ENCODE results near the gene PATE4.
A peak's percentile ranks its signal among the peaks of the same experiment; 100 is the strongest.
"Not testable (repeated sequence)": the region's sequence is repeated elsewhere in the genome, so short reads cannot be mapped to it uniquely, and the experiment has no call there.

PATE4 gene, protein sequence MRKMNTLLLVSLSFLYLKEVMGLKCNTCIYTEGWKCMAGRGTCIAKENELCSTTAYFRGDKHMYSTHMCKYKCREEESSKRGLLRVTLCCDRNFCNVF

DNA sequence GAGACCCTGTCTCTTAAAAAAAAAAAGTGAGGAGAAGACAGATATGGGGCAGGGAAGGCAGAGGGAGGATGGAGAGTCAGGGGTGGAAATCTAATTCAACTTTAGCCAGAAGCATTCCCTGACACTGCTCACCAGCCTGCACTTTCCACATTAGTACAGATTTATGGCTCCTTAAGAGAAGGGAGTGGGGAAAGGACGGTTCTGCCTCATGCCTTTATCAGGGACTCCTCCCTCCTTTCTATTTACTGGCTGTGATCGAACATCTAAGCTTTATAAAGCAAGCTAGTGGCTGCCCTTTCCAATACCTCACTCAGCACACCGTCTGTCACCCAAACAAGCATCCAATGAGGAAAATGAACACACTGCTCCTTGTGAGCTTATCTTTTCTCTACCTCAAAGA lies at the start of gene PATE4:
Gene PATE4 (plus strand): TSS at position 301 of the 400 bp plus-strand sequence. CDS start 44 bp downstream, at position 345.
- DNase-seq (ENCODE audit: low read depth in 2 of 2), result no peak

DNA sequence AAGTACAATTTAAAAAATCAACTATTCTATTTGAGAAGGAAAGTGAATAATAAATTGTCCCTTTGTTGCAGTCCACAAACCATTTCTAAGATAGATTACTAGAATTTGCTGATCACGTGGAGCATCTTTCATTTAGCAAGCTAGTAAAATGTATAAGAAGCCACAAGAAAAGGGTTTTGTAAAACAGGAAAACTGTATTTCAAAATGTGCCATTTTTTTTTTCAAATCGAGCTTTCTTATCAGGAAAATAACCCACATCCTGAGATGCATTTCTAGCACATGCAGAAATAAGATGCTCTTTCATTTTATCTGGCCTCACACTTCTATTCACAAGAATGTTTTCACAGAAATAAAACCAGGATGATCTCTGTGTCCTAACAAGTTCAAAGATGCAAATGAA lies 48.4 kb upstream of the PATE4 start:
- no peak for DNase-seq (ENCODE audit: low read depth in 2 of 2)

DNA sequence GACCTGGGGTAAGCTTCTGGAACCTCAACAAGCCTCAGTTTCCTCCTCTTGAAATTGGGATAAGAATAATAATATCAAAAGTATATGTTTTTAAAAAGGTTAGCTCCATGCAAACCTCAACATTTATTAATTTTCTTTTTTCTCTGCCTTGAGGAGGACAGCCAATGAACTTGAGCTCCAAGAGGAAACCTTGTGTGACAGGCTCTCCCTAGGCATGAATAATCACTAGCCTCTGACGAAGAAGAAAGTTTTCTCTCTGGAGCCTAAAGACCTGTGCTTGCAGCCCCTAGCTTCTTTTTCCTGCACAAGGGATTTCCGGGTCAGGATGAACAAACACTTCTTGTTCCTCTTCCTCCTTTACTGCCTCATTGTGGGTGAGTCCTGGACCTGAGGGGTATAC lies 45.3 kb upstream of the PATE4 start, which contains the start of gene PATE3:
Gene PATE3 (plus strand): TSS at position 301 of the 400 bp plus-strand sequence. CDS start 25 bp downstream, at position 326.
- no peak for DNase-seq (ENCODE audit: low read depth in 2 of 2)

DNA sequence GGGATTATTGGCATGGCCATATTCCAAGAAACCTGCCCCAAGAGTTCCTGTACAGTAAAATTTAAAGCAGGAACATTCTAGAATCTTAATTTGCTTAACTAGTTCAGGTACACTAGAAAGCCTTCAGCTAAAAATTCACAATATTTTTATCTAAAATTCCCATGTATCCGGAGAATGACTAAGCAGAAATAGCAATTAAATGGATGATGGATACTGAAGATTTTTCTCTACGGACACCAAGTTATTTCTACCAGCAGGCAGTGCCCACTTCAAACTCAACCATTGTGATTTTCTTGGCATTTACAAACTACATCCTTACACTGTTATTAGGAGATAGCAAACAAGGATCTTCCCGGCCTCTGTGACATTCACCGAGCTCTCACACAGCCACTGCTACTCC lies 42.3 kb upstream of the PATE4 start:
- DNase-seq (ENCODE audit: low read depth in 2 of 2), result no peak

DNA sequence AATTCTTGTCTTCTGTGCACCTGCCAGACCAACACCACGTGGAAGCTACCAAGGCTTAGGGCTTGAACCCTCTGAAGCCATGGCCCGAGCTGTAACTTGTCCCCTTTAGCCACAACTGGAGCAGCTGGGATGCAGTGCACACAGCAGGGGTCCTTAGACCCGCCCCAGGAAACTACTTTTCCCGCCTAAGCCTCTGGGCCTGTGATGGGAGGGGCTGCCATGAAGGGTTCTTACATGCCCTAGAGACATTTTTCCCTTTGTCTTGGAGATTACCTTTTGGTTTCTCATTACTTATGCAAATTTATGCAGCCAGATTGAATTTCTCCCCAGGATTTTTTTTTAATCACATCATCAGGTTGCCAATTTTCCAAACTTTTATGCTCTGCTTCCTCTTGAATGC lies 35.5 kb upstream of the PATE4 start:
- no peak for DNase-seq (ENCODE audit: low read depth in 2 of 2)

DNA sequence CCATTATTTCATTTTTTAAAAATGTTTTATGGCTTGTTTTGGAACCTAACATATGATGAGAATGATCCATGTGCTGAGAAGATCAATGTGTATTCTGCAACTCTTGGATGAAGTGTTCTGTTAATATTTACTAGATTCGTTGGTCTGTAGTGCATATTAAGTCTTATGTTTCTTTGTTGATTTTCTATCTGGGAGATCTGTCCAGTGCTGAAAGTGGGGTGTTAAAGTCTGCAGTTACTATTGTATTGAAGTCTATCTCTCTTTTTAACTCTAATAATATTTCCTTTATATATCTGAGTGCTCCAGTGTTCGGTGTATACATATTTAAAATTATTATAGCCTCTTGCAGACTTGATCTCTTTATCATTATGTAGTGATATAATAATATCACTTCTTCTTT lies 33.3 kb upstream of the PATE4 start:
- no peak for DNase-seq (ENCODE audit: low read depth in 2 of 2)

DNA sequence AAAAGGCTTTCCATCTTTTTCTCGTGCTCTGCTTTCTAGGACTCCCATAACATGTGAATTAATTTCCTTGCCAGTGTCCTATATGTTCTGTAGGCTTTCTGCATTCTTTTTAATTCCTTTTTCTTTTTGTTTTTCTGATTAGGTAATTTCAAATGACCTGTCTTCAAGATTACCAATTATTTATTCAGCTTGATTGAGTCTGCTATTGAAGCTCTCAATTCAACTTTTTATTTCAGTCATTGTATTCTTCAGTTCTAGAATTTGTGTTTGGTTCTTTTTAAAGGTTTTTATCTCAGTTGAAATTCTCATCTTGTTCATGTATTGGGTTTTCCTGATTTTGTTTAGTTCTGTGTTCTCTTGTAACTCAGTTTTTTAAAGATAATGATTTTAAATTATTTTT lies 30.7 kb upstream of the PATE4 start:
- no peak for DNase-seq (ENCODE audit: low read depth in 2 of 2)

DNA sequence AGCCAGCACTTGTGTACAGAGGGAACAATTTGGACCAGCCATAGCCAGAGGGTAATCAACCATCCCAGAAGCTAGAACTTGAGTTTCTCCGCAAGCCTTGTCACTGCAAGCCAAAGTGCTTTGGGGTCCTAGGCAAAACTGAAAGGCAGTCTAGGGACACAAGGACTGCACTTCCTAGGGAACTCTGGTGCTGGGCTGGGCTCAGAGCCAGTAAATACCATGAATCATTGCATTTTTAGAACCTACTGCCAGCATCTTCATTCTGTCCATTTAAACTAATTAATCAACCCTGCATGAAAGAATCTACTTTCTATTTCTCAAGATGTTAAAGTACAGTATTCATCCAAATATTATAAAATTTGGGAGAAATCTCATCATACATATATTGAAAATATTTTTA lies 25.2 kb upstream of the PATE4 start:
- no peak for DNase-seq (ENCODE audit: low read depth in 2 of 2)

DNA sequence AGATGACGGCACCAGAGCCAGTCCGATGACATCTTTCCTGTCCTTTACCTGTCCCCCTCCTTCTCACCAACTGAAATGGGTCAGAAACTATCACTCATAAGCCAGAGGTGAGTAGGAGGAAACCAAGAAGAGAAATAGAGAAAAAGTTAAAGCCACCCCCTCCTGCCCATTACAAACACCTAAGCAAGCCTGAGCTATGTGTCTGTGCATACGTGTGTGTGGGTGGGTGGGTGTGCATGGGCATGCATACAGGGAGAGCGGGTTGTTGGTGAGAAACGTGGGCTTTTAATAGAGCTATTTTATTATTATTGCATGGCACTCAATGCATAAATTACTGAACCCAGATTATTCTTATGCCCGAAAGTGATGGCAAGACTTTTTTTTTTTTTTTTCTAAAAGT lies 2.6 kb downstream of the PATE4 start:
- no peak for DNase-seq (ENCODE audit: low read depth in 2 of 2)

DNA sequence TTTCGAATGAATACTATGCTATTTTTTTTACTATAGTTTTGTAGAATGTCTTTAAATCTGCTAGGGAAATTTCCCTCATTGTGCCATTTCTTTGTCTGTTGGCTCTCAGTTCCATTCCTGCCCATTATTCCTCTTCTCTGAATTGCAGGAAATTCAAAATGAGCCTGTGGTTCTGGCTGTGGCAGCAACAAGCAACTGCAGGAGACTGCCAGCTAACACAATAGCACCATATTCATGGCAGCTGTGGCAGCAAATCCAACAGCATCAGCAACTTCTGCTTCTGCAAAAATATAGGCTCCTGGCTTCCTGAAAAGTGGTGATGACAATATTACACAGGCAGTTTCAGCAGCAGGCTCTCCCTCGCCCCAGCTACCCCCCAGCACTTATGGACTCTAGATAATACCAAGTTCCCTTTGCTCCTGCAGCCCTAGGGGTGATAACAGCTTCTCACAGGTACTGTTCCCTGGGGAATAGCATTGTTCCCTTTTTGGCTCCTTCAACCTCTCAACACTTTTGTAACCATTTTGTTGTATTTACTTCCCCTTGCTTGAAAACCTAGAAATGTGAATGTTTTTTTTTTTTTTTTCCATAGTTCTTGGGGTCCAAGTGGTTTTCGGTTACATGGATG lies 9.3 kb downstream of the PATE4 start:
- no peak for DNase-seq (ENCODE audit: low read depth in 2 of 2)

DNA sequence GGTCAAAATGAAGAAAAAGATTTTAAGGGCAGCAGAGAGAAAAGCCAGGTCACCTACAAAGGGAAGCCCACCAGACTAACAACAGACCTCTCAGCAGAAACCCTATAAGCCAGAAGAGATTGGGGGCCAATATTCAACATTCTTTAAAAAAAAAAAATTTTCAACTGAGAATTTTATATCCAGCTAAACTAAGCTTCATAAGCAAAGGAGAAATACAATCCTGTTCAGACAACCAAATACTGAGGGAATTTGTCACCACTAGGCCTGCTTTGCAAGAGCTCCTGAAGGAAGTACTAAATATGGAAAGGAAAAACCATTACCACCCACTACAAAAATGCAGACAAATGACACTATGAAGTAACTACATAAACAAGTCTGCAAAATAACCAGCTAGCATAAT lies 13.1 kb downstream of the PATE4 start:
- no peak for DNase-seq (ENCODE audit: low read depth in 2 of 2)

DNA sequence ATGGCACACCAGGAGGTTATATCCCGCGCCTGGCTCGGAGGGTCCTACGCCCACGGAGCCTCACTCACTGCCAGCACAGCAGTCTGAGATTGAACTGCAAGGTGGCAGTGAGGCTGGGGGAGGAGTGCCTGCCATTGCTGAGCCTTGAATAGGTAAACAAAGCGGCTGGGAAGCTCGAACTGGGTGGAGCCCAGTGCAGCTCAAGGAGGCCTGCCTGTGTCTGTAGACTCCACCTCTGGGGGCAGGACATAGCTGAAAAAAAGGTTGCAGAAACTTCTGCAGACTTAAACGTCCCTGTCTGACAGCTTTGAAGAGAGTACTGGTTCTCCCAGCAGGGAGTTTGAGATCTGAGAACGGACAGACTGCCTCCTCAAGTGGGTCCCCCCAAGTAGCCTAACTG lies 24.6 kb downstream of the PATE4 start:
- not testable (repeated sequence) for DNase-seq (ENCODE audit: low read depth in 2 of 2)

DNA sequence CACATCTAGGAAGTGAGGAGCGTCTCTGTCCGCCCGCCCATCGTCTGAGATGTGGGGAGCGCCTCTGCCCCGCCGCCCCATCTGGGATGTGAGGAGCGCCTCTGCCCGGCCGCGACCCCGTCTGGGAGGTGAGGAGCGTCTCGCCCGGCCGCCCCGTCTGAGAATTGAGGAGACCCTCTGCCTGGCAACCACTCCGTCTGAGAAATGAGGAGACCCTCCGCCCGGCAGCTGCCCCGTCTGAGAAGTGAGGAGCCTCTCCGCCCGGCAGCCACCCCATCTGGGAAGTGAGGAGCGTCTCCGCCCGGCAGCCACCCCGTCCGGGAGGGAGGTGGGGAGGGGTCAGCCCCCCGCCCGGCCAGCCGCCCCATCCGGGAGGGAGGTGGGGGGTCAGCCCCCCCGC lies 29.7 kb downstream of the PATE4 start:
- not testable (repeated sequence) for DNase-seq (ENCODE audit: low read depth in 2 of 2)

DNA sequence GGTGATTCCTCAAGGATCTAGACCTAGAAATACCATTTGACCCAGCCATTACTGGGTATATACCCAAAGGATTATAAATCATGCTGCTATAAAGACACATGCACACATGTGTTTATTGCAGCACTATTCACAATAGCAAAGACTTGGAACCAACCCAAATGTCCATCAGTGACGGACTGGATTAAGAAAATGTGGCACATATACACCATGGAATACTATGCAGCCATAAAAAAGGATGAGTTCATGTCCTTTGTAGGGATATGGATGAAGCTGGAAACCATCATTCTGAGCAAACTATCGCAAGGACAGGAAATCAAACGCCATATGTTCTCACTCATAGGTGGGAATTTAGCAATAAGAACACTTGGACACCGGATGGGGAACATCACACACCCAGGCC lies 32.2 kb downstream of the PATE4 start:
- not testable (repeated sequence) for DNase-seq (ENCODE audit: low read depth in 2 of 2)

DNA sequence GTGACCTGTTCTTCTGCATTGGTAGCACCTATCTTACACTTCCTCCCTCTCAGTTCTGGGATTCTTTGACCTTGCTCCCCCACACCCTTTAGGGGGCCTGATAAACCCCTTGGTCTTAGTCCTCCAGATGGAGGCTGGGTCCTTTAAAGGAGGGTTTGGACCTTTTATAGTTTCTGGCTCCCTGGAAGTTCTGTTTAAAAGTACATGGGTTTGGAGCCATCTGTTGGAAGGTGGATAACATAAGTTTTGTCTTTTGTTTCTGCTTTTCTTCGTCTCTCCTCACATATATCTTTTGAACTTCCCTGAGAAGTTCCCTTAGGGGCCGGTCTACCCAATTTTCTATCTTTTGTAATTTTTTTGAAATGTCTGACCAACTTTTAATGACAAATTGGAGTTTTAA lies 36.4 kb downstream of the PATE4 start:
- no peak for DNase-seq (ENCODE audit: low read depth in 2 of 2)

DNA sequence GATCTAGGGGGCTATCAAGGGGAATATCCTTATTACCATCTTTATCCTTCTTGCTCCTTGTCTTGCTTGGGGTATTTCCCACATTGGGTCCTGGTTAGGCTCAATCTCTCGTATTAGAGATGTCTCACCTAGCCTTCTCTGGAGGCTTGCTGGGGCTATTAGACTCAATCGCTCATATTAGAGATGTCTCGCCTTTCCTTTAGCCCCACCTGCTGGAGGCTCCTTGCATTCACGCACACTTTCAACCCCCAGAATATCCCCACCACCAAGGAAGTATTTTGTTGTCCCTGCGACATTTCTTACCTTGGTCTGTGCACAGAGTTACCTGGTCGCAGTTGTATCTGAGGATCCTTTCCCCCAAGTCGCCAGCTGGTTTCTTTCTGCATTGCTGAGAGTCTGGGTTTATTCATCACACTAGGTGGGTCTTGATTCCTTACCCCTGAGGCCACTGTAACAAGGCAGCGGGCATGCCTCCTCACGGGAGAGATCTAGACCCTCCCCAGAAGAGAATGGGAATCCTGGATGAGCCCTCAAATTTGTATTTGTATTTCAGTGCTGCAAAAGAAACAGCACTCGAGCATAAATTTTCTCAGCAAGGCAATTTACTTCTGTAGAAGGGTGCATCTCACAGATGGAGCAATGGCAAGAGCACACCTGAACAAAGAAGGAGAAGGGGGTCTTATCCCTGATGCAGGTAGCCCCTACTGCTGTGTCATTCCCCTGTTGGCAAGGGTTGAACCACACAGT lies 38.4 kb downstream of the PATE4 start:
- DNase-seq (ENCODE audit: low read depth in 2 of 2), result peak in 1 of 2 donors; percentile 23

DNA sequence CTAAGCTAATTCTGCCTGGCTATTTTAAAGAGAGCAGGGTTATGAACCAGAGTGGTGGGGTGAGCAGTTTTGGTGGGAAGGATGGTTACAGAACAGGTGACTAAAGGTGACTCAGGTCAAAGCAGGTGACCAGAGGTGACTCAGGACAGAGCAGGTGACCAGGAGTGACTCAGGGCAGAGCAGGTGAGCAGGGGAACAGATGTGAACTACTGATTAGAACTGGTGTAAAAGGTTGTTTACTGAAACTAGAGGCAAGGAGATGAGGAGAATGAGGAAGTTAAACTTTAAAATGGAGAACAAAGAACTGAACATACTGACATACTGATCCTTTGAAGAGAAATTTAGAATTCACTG lies 39.0 kb downstream of the PATE4 start:
- no peak for DNase-seq (ENCODE audit: low read depth in 2 of 2)

DNA sequence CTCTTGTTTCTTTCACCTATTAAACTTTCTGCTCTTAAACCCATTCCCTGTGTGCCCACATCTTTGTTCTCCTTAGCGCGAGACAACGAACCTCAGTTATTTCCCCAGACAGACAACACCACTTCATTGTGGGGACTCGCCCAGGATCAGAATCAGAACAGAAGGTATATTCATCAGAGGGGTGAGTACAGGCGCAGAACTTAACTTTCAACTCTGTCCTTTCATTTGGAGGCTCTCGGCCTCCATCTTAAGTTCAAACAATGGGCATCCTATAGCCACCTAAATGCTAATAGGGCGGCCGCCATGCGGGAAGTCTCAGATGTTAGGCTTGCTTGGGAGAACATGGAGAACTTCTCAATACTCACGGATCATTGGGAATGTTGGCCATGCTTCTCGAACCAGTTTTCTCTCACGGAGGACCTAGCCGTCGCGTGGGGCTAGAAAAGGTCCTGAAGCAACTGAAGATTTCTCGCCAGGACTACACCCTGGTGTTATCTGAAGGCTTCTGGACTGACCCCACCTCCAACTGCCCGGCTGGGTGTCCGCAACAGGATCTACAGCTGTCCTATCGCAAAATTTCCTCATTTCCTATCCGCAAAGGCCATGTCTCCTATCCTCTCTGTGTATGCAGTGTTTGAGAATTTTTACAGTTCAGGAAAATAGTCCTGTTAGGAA lies 40.9 kb downstream of the PATE4 start:
- DNase-seq (ENCODE audit: low read depth in 2 of 2), result no peak

DNA sequence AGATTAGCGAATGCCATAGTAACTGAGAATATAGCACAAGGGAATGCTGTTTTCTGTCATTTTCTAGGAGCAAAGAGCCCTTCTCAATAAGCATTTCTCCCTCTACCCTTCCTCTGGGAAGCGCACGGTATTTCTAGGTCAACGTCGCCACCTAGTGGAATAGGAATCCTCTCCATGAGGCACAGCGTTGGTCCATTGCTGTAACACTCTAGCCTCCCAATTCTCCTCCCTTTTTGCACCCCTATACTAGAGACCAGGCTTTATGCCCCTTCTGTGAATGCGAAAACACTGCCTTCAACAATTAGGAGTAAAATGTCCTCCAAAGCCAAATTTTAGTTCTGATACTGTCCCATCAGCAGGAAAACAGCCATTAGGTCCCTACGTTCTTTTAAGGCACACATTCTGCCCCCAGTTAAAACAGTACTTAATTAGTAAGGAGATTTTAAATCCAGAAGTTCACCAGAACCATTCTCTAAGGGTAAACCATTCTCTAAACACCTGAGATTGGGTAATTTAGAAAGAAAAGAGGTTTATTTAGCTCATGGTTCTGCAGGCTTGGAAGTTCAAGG lies 41.5 kb downstream of the PATE4 start:
- no peak for DNase-seq (ENCODE audit: low read depth in 2 of 2)

DNA sequence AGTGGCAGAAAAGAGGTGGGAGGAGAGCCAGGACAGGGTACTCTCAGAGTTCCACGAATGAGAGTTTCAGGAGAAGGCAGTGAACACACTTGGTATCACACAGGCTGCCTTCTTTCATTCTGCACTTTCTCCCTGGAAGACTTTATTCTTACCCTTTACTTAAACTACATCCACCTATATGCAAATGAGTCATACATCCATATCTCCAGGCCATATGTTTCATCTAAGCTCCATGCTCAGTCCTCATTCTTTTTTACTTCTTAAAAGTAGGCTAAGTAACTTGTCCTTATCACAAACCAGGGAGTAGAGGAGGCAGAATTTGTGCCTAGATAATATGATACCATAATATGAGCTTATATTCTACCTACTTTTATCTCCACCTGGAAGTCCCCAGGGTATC lies 48.2 kb downstream of the PATE4 start:
- no peak for DNase-seq (ENCODE audit: low read depth in 2 of 2)

DNA sequence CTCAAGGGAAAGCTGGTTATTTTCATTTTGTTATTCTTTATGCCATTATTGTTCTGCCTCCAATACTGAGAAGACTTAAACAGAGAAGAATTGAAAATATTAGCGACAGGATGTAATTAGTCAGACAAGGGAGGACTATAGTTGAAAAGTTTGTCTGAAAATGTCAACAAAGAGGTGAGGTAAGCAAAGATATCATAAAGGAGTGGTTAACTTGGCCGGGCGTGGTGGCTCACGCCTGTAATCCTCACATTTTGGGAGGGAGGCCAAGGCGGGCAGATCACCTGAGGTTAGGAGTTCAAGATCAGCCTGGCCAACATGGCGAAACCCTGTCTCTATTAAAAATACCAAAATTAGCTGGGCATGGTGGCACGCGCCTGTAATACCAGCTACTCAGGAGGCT lies 50.3 kb downstream of the PATE4 start:
- DNase-seq (ENCODE audit: low read depth in 2 of 2), result no peak

DNA sequence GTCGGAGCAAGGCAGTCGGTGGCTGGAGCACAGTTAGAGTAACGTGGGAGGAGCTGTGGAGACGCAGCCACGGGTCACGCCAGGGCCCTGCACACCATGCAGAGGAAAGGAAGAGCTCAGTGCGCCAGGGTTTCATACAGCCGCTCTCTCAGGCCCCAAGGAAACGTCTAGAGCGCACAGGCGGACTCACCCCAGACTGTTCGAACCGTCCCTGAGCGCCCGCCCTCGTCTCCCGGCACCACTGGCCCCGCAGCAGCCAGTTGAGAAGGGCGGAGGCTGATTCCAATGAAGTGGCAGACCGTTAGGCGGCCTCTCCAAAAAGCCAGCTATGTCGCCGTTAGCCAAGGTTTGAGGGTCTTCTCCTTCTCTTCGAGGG lies 53.9 kb downstream of the PATE4 start:
- DNase-seq (ENCODE audit: low read depth in 2 of 2), result peak in 1 of 2 donors; percentile 14
